ENCODE results near the gene GMDS. TPM values are rescaled to one million over a fixed set of nuclear protein-coding genes. Genes with fewer than 3 reads are reported as not detected.

GMDS gene
- total and polyA plus RNA-seq, 2 of the 8 experiments (the other 6 are each of a cell fraction or from before 2014, with no cell fraction given), result 16.8 to 50.0 TPM

GRCh38 chr6:2237001-2237400, 8.4 kb downstream of the GMDS start:
- Histone ChIP-seq H3K4me1 (replicated peaks in 1 of 4; ENCODE audit: control insufficient read depth in 3 of 4, insufficient read depth in 4 of 4, low read length in 3 of 4) (peaks cover 3 to 9% (median 6%) of the 10 kb centered on the region in 4 experiments; a peak in 6 of 7 replicates), H2BK120ac (replicated peaks; ENCODE audit: low read depth, low read length) (no peak overlapping the region), H3K9ac (replicated peaks in 1 of 4; ENCODE audit: extremely low read depth in 1 of 4, low read depth in 3 of 4, low read length in 3 of 4) (no peak overlapping the region), H3K36me3 (ENCODE audit: control insufficient read depth in 2 of 4, insufficient read depth in 4 of 4, low read length in 3 of 4) (no peaks in the 10 kb centered on the region), H4K5ac (ENCODE audit: insufficient read length, low read depth, low read length) (no peak overlapping the region), H3K4me2 (ENCODE audit: insufficient read depth in 1 of 2, low read depth in 2 of 2, low read length in 2 of 2) (no peak overlapping the region), H3K4ac (replicated peaks; ENCODE audit: insufficient read length, low read depth, low read length) (no peak overlapping the region), H2BK15ac (ENCODE audit: low read length) (no peak overlapping the region), H4K20me1 (replicated peaks in 1 of 2; ENCODE audit: control insufficient read depth in 1 of 2, insufficient read depth in 2 of 2, low read length in 2 of 2) (no peaks in the 10 kb centered on the region), H3K27ac (ENCODE audit: low read depth, low read length) (no peak overlapping the region), H2AK5ac (ENCODE audit: low read depth, low read length) (no peak overlapping the region), H3K79me2 (ENCODE audit: control insufficient read depth in 1 of 2, insufficient read depth in 2 of 2, low read length in 2 of 2) (peaks cover 0 to 65% of the 10 kb centered on the region in 2 experiments; a peak in 2 of 4 replicates), H2AFZ (ENCODE audit: low read length) (no peak overlapping the region), H3K23ac (ENCODE audit: insufficient read length) (no peak overlapping the region), H4K91ac (replicated peaks; ENCODE audit: insufficient read length, low read length) (no peak overlapping the region), H2BK12ac (ENCODE audit: low read depth, low read length) (no peak overlapping the region), H2BK5ac (ENCODE audit: low read depth, low read length) (no peak overlapping the region), H4K8ac (ENCODE audit: extremely low read depth, insufficient read depth, low read length) (no peak overlapping the region), H3K56ac (replicated peaks; ENCODE audit: insufficient read length, low read depth, low read length) (no peak overlapping the region), H3K18ac (ENCODE audit: extremely low read depth, low read length) (no peak overlapping the region), H3K79me1 (ENCODE audit: low read depth, low read length) (peaks cover 4% of the 10 kb centered on the region), H2BK20ac (ENCODE audit: low read length) (no peak overlapping the region), H3K14ac (ENCODE audit: insufficient read length) (no peak overlapping the region), H3K23me2 (ENCODE audit: low read depth, low read length) (no peaks in the 10 kb centered on the region), H3K27me3 (replicated peaks in 1 of 4; ENCODE audit: control insufficient read depth in 3 of 4, extremely low read depth in 1 of 4, insufficient read depth in 3 of 4, low read length in 3 of 4) (no peaks in the 10 kb centered on the region), H3K4me3 (ENCODE audit: extremely low read depth in 1 of 4, insufficient read depth in 2 of 4, low read depth in 3 of 4, low read length in 4 of 4) (no peak overlapping the region), H3K9me3 (ENCODE audit: insufficient read depth in 2 of 2, low read depth in 1 of 2, low read length in 1 of 2) (no peaks in the 10 kb centered on the region)
- no peak for TF ChIP-seq BCL11A (IDR thresholded peaks at IDR 0.05; ENCODE audit: low read depth in 2 of 2, low read length in 2 of 2)
- ChIA-PET POLR2A (ENCODE audit: partially characterized antibody) (interaction anchor here (1.6 kb wide), 1 partner anchor 10 kb away, joined by 4 read pairs; no protein-coding TSS in a partner anchor), CTCF (ENCODE audit: partially characterized antibody) (interaction anchor here (1.7 kb wide), 1 partner anchor 28 kb away, joined by 5 read pairs; no protein-coding TSS in a partner anchor)
- FAIRE-seq (no peak), DNase-seq (ENCODE audit: low read depth in 1 of 2, low spot score in 2 of 2) (no peak)
- 88% methylated on average over 1 of the region's 1 CpG; no CpG with 5 or more reads in 1 of the 2 experiments for WGBS, 2 experiments (ENCODE audit: extremely low coverage in 1 of 2, insufficient coverage in 1 of 2, insufficient read length in 1 of 2, insufficient replicate concordance in 2 of 2, low coverage in 1 of 2, low lambda C conversion rate in 2 of 2, missing lambda C conversion rate in 1 of 2)
